Nephron (organoid): Measurements from ENCODE around the gene FABP6.

Experiments used
- H3K27ac Mint-ChIP-seq, 3 experiments: 2 replicates each; pipeline ENCODE4 v1.8.0; 2020; ENCODE audit warnings: mixed read lengths in 3 of 3, mild to moderate bottlenecking in 2 of 3, moderate library complexity in 1 of 3
- H3K27me3 Mint-ChIP-seq: 2 replicates; pipeline ENCODE4 v1.8.0; 2021; ENCODE audit warnings: low read depth, mild to moderate bottlenecking, moderate library complexity, mixed read lengths
- H3K36me3 Mint-ChIP-seq: 2 replicates; pipeline ENCODE4 v1.8.0; 2020; ENCODE audit warnings: low read depth, mixed read lengths
- H3K4me1 Mint-ChIP-seq: 2 replicates; pipeline ENCODE4 v1.8.0; 2020; ENCODE audit warnings: mixed read lengths
- H3K4me3 Mint-ChIP-seq, 3 experiments: 2 replicates each; pipeline ENCODE4 v1.8.0; 2020; ENCODE audit warnings: mild to moderate bottlenecking in 3 of 3, mixed read lengths in 3 of 3, moderate library complexity in 2 of 3
- H3K9me3 Mint-ChIP-seq: 2 replicates; pipeline ENCODE4 v1.8.0; 2020; ENCODE audit warnings: mixed read lengths
- TF ChIP-seq, protein P1 (sequence below), 3 experiments: fragments of 200-600 bp; sonication (generic); IDR thresholded peaks; one replicate each; pipeline ENCODE4 v1.5.0; 2021; ENCODE audit warnings: antibody characterized with exemption in 3 of 3; ENCODE audit not compliant: unreplicated experiment in 3 of 3

Gene FABP6

DNA sequence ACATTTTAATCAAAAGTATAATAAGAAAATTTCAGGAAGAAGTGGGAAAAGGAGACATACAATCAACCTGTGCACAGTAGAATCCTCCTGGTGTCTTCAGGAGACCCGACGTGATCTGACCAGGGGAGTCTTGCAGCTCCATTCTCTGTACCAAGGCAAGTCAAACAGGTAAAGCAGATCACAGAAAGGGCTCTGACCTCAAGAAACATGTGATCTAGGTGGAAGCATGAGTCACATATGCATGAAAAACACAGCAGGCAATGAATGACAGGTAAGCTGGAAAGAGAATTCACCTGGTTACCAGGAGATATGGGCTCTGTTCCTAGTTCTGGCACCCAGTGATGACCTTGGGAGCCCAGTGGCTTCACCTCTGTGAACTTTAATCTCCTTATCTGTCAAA is 19.4 kb upstream of the FABP6 start:
- no peaks in the 10 kb centered on the region for H3K4me1 Mint-ChIP-seq
- H3K36me3 Mint-ChIP-seq = no peaks in the 10 kb centered on the region
- H3K9me3 Mint-ChIP-seq = no peaks in the 10 kb centered on the region
- no peak overlapping the region for H3K27ac Mint-ChIP-seq
- TF ChIP-seq, protein P1, sequence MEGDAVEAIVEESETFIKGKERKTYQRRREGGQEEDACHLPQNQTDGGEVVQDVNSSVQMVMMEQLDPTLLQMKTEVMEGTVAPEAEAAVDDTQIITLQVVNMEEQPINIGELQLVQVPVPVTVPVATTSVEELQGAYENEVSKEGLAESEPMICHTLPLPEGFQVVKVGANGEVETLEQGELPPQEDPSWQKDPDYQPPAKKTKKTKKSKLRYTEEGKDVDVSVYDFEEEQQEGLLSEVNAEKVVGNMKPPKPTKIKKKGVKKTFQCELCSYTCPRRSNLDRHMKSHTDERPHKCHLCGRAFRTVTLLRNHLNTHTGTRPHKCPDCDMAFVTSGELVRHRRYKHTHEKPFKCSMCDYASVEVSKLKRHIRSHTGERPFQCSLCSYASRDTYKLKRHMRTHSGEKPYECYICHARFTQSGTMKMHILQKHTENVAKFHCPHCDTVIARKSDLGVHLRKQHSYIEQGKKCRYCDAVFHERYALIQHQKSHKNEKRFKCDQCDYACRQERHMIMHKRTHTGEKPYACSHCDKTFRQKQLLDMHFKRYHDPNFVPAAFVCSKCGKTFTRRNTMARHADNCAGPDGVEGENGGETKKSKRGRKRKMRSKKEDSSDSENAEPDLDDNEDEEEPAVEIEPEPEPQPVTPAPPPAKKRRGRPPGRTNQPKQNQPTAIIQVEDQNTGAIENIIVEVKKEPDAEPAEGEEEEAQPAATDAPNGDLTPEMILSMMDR (IDR thresholded peaks at IDR 0.05; ENCODE audit: unreplicated experiment in 3 of 3) = no peak
- no peak overlapping the region for H3K4me3 Mint-ChIP-seq
- H3K27me3 Mint-ChIP-seq = no peaks in the 10 kb centered on the region

- TF ChIP-seq, protein P1 (IDR thresholded peaks at IDR 0.05; ENCODE audit: unreplicated experiment in 3 of 3) = no peak
Measured at GRCh38 chr5:160210606-160211005, 18.7 kb upstream of the FABP6 start.

DNA sequence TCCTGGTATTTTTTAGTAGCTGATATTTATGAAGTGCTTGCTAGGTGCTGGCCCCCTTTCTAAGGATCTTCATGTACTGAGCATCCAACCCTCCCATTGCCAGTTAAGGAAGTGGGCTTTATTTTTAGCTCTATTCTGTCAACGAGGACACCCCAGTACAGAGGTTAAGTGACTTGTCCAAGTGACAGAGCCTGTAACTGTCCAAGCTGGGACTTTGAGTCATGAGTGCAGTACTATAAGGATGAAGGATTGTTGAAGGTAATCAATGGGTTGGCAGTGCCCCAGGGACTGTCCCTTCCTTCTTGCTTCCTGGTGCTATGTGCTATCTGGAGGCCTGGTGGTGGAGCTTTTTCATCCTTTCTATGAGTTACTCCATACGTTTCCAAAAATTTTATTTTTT is 18.0 kb upstream of the FABP6 start:
- Mint-ChIP-seq H3K9me3 (no peaks in the 10 kb centered on the region), H3K27me3 (no peaks in the 10 kb centered on the region), H3K36me3 (no peaks in the 10 kb centered on the region), H3K27ac (no peak overlapping the region), H3K4me1 (no peaks in the 10 kb centered on the region), H3K4me3 (no peak overlapping the region)
- TF ChIP-seq, protein P1 (IDR thresholded peaks at IDR 0.05; ENCODE audit: unreplicated experiment in 3 of 3) = no peak

More at GRCh38 chr5:160210606-160211005, 18.7 kb upstream of the FABP6 start:
- no peak overlapping the region for H3K4me3 Mint-ChIP-seq
- no peaks in the 10 kb centered on the region for H3K36me3 Mint-ChIP-seq
- H3K27me3 Mint-ChIP-seq = no peaks in the 10 kb centered on the region
- no peaks in the 10 kb centered on the region for H3K4me1 Mint-ChIP-seq
- H3K27ac Mint-ChIP-seq = no peak overlapping the region
- no peaks in the 10 kb centered on the region for H3K9me3 Mint-ChIP-seq

DNA sequence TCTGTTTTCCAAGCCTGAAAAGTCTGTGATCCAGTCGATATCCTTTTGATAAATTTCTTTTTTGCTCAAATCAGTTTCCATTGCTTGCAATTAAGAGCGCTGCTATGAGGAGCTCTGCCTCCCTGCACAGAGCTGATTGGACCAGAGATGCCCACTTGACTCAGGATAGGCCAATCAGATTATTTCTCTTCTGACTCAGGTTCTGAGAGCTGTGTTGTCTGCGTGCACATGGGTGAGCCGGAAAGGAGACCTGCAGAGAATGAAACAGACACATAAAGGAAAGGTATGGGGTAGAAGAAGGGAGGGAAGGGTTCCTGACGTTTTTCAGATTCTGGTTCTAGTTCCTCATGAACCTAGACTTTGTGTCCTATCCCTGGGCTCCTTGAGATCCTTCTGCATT is 15.8 kb upstream of the FABP6 start:
- Mint-ChIP-seq H3K9me3 (no peaks in the 10 kb centered on the region), H3K4me1 (no peaks in the 10 kb centered on the region), H3K27ac (no peak overlapping the region), H3K4me3 (no peak overlapping the region), H3K36me3 (no peaks in the 10 kb centered on the region), H3K27me3 (no peaks in the 10 kb centered on the region)
- TF ChIP-seq, protein P1 (IDR thresholded peaks at IDR 0.05; ENCODE audit: unreplicated experiment in 3 of 3) = no peak

DNA sequence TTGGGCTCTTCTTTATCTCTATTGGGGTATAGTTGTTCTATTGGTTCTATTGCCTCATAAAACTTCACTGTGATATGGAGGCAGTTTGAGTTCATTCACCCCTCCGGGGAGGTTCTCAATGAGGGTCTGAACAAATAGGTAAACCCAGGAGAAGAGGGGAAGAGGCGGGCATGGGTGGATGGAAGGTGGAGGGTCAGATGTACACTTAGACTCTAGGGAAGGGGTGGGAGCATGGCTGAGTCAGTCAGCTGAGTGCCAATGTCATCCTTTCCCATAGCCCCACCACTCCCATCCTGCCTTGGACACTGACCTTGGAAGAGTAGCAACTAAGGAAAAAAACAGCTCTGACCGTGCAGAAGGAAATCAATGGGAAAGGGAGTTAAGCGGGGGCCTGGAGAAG is 9.9 kb upstream of the FABP6 start:
- H3K9me3 Mint-ChIP-seq = no peaks in the 10 kb centered on the region
- no peak overlapping the region for H3K4me3 Mint-ChIP-seq
- no peaks in the 10 kb centered on the region for H3K27me3 Mint-ChIP-seq
- TF ChIP-seq, protein P1 (IDR thresholded peaks at IDR 0.05; ENCODE audit: unreplicated experiment in 3 of 3) = no peak
- no peaks in the 10 kb centered on the region for H3K4me1 Mint-ChIP-seq
- H3K36me3 Mint-ChIP-seq = no peaks in the 10 kb centered on the region
- H3K27ac Mint-ChIP-seq = no peak overlapping the region

DNA sequence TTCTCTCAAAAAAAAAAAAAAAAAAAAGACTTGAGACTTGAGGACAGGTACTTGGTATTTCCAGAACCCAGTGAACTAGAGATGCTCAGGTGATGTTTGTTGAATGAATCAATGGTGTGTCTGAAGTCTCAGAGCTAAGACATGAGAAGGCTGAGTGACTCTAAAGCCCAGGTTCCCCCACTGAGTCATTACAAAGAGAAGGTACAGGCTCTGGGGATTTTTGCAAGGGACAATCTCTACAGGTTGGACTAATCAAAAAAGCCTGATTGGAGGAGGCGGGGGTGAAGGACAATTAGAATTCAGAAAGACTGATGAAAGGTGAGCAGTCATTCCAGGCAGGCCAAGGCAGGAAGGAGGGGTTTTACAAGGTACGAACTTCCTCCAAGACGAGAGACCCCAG is 8.2 kb upstream of the FABP6 start:
- TF ChIP-seq, protein P1 (IDR thresholded peaks at IDR 0.05; ENCODE audit: unreplicated experiment in 3 of 3) = no peak
- Mint-ChIP-seq H3K27ac (no peak overlapping the region), H3K36me3 (no peaks in the 10 kb centered on the region)

More for the DNA sequence above, 8.2 kb upstream of the FABP6 start:
- no peaks in the 10 kb centered on the region for H3K9me3 Mint-ChIP-seq
- H3K4me3 Mint-ChIP-seq = no peak overlapping the region
- H3K27me3 Mint-ChIP-seq = no peaks in the 10 kb centered on the region
- no peaks in the 10 kb centered on the region for H3K4me1 Mint-ChIP-seq
